Activated CD4-positive, CD25-positive, alpha-beta regulatory T cell (primary cell): ENCODE measurements around the gene LRMDA.

Experiments
- DNase-seq, 4 experiments: peaks; one replicate each; lab custom pipeline; 2025; lab: John Stamatoyannopoulos, UW

The LRMDA gene

DNA sequence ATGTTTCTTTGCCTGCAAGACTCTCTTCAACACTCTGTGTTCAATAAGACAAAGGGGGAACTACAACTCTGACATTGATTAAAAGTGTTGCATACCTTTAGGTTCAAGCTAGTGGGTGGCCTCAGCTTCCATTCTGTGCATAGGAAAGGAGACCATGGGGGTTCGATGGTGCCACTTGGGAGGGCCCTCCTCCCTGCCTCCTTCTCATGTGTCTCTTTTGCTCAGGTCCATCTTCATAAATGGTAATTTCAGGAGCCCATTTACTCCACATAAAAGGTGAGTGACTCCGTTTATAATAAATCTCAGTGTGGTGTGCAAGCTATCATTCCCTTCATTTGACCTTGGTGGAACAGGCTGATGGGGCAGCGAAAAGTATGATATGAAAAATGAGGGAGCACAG, 285.1 kb downstream of the LRMDA start:
- DNase-seq: no peak

DNA sequence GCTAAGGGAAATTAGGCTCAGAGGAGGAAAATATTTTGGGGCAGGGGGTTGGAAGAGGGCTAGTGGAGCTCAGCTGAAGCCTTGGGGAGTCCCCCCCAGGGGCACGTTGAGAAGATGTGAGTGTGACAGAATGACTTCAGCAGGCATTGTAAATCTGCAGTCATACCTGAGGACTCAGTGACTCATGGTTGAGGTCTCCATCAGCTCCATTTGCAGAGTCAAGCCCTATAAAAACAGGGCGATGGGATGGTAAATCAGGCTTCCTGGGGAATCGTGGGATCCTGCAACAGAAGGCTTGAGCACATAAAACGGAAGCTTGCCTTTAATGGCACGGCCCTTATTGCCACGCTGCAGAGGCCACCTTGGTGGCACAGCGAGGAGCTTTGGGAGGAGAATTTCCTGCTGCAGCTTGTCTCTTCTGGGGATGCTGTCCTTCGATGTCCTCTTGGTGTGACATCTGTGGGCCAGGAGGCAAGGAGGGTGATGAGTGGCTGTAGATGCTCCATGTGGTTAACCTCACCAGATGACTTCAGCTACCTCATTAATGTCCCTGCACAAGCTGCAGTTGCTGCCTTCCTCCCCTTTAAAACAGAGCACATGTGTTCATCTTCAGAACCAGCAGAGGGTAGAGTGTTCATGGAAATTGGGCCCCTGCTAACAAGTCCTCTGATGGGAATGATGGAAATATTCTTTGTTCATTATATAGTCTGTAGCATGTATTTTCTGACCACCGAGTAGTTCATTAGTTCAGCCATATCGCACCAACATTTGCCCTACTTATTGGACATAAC, 285.9 kb downstream of the LRMDA start:
- DNase-seq: no peak

DNA sequence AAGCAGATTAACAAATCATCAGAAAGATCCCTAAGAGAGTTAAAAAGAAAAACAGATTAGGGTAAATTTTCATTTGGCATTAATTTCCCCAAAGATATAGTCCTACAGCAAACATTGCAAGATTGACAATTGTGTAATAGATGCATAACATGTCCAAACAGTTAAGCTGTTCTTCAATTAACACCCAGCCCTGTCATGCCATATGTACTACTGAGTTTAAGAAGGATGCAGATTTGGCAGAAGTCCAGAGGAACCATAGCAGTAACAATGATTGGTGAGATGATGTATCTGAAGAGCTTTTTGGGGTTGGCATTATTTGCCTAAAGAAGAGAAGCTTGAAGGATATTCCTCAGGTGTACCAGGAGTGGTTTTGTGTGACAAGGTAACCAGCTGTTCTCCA, 287.6 kb downstream of the LRMDA start:
- DNase-seq: no peak

DNA sequence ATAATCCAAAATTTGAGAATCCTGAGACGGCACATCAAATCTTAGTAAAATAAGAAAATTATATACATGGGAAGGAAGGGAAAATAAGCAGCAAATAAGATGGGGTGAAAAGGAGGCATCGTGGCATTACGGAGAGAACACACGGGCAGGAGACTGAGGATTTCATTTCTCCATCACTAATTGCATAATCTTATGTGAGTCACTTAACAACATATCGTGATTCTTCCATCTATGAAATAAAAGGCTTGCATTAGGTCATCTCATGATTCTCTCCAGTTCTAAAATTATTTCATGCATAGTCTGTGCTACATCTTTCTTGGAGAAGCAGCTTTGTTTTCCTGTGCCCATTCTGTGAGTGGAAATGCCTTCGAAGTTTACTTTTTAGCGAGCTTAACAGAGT, 288.7 kb downstream of the LRMDA start:
- no peak for DNase-seq

DNA sequence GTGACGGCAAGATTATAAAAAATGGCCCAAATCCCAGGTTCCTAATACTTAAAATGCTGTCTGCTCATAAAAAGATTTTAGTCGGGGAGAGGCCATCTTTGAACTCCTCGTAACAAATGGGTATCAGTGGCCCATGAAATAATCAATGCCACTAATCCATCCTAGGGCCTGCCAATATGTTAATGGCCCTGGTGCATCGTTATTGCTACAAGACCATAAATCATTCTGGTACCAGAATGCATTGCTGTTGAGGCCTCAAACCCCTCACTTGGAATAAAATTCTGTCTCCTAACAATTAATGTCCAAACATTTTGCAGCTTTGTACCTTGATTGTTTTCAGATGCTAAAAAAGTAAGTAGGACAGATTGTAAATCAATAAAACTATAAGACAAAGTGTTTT, 290.6 kb downstream of the LRMDA start:
- no peak for DNase-seq

DNA sequence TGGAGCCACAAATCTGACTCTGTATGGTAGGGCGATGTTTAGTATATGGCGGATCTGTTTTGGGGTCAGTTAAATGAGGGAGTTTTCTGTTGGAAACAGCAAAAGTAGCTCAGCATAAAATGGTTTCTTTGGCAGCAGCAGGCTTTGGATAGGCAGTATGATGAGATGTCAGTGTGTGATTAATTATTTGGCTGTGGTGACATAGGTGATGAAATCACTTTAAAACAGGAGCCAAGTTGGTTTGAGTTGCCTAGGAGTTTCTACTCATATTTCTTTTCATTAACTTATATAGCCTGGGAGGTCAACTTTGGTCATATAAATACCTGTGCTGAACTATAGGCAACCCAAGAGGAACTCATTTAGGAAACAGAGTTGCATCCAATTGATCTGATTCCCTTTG, 291.2 kb downstream of the LRMDA start:
- DNase-seq: no peak

DNA sequence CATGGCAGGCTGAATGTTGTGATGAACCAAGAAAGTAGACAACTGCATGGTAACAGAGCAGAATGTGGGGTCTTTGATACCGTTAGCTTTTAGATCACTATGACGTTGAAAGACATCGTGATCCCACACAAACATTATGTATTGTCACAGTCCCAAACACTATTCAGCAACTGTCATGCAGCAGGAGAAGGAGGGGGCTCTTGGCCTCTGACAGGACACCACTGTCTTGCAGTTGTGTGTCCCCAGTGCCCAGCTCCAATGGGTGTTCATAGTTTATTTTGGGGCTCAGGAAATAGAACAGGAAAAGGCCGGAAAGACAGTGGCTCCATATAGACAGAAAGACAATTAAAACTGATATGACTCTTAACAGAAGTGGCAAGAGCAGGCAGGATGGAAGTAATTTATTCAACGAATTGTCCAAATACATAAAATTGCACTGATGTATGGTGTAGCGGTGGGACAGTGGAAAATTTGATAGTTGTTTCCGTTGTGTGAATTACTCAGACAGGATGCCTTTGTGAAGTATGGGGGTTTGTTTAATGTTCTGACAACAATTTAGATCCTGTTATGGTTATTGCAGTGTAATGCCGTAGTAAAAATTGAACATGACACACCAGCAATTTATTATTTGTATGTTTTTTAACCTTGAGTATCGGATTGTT, 292.0 kb downstream of the LRMDA start:
- DNase-seq: no peak

DNA sequence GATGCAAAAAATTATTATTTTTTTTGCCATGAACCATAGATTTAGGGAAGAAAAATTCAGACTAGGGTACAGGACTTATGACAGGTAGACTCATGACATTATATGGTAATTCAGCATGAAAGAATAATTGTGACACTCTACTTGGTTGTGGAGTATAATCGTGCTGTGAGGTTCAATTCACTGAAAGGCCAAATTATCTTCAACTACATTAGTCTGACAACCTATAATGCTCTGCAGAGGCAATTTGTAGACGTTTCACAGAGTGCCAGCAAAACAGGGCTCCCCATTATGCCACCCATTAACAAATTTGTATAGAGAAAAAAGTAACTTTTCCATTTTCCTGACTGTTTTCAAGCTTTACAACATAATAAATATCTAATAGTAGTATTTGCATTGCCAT, 292.6 kb downstream of the LRMDA start:
- no peak for DNase-seq

DNA sequence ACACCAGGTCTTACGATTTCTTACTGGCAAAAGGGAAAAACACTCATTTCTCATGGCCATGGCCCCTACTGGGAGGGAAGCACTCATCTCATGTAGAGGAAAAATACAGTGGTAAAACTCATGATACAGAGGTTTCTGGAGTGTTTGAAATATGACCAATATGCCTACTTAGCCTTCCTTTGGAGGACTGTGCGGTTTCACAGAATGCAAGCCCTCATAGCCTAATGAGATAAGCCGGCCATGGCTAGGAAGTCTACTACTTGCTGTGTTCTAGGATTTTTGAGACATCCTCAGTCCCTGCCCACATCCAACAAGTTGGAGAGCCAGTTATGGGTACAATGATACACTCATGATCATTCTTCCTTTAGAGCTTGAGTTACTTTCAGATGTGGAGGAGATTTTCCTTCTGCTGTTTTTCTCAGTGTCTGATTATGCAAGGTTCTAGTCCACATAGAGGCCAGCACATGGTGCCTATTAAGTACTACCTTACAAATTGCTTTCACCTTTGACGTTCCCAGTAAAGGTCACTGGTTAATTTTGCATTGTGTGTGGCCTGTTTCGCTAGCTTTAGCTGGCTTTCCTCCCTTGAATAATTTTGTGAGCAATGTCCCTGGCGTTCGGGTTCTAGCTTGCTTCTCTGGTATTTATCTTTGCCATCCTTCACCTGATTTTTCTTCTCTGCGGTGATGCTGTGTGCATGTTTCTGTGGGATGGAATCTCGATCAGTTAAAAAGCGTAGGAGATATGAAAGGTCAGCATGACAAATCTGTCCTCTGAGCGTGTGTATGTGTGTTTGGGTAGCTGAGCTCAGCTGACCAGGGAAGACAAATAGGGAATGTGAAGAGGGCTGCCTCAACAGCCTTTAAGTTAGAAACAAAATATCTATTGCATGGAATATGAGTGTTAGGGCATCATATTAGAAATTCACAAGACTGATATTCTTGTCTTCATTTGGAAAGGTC, 295.4 kb downstream of the LRMDA start:
- no peak for DNase-seq

DNA sequence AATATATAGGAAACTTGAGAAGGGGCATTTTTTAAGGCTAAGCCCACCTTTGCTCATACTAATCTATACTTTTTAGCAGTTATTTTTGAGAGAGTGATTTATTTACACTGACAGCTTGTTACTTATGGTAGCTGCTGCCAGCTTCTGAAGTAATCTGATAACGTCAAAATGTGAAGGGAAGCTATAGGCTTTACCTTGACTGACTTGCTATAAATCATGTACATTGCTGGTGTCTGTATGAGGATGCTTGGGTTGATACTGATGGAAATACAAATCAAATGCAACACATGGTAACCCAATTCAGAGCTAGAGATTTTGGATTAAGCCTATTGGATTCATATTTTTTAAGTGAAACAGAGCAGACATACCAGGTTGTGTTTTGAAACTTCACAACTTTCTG, 299.4 kb downstream of the LRMDA start:
- DNase-seq: no peak

DNA sequence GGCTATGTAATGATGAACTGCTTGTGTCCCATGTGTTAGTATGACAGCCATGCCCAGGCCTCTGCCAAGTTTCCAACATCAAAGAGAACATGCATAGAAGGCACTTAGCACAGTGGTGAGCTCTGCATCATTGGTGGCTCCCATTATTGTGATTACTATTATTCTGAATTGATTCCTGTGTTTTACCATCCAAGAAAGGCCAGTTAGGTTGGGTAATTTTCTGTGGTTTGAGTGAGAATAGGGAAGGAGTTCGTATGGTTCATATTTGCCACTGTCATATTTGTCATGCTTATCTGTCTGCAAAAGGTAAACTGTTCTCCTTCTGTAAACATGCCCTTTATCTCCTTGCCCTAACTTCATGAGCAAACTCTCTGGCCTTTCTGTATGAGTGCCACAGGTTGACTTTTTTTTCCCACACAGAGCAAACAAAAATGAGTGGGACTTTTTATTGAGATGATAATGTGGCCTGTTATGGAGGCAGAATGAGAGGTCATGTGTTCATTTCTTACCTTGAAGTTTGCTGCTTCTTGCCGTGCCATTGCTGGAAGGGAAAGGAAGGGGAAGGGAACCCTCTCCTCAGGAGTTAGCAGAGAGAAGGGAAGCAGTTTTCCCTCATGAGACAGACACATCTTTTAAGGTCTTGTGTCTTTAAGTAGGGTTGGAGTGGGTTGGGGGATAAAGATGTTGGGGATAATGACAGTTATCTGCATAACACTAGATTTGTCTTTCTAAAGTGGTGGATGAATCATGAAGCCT, 301.9 kb downstream of the LRMDA start:
- no peak for DNase-seq

DNA sequence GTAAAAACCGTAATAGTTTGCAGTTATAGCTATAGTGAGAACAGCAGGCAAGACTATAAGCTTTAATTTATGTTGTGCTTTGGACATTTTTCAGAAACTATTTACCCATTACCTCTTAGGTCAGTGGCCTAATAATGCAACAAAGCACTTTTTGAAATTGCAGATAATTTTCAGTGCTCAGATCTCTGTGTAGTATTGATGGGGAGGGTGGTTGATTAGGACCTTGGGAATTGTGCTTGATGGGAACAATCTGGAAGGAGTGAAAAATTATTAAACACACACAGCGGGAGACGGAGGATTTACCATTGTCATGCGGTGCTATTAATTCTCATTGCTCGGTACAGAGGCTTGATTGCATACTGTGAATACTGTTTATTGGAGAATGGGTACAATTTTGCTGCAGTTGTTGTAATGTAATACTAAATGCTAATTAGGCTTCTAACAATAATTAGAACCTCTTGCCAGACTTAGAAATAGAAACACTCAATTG, 304.8 kb downstream of the LRMDA start:
- no peak for DNase-seq

DNA sequence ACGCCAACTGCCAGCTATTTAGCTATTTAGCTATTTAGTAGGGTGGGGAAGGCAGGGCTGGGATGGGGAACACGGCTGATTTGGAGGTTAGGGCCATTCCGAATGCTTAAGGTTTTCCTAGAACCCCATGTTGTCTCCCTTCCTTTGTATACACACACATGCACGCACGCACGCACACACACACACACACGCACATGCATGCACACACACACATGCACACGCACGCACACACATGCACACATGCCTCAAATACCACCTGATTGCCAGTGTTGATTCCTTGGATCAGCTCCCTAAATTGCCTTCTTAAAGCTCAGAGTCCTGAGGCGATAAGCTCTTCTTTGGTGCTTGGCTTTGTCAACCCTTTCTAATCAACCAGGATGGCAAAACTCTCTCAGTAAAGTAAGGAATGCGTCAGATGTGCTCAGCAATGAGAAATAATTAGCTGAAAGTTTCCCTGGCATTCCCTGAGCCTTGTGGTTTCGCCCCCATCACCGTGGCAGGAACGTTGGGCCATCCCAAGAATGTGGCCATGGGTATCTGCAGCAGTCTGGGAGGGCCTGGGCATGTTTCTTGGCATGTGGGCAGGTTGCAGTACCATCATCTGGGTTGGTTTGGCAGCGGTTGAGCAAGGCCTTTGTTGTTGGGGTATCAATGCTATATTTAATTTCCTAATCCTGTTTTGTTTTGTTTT, 305.6 kb downstream of the LRMDA start:
- DNase-seq: no peak

DNA sequence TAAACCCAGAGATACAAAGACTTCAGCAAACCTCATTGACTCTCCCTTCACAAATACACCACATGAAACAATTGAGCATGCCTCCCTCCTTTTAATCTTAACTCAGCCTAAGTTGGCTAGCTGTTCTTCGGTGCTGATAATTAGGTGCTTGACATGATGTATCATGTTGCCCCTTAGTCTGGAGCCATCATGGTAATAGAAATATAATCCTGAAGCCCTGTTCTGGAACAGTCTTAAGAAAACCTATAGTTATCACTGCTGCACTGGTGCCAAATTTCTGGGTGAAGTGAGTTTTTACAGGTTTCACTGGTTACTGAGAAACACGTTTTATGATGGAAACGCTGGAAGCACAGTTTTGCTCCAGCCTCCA, 306.1 kb downstream of the LRMDA start:
- DNase-seq: no peak

DNA sequence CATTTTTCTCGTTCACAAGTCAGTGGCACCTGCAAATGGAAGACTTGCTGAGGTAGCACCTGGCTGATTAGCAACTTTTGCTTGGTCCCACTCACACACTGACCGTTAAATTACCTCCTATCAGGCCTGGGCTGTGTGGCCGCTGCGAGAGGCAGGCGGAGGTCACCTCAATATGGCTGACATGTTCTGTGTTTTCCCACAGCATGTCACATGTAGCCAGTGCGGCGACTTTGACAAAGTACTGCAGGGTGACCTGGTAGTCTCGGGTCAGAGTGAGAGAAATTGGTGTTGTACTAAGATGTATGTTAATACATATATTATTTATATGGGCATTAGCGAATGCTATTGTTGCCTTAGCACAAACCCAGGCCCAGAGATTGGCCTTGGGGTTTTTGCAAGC, 307.5 kb downstream of the LRMDA start:
- DNase-seq: no peak

DNA sequence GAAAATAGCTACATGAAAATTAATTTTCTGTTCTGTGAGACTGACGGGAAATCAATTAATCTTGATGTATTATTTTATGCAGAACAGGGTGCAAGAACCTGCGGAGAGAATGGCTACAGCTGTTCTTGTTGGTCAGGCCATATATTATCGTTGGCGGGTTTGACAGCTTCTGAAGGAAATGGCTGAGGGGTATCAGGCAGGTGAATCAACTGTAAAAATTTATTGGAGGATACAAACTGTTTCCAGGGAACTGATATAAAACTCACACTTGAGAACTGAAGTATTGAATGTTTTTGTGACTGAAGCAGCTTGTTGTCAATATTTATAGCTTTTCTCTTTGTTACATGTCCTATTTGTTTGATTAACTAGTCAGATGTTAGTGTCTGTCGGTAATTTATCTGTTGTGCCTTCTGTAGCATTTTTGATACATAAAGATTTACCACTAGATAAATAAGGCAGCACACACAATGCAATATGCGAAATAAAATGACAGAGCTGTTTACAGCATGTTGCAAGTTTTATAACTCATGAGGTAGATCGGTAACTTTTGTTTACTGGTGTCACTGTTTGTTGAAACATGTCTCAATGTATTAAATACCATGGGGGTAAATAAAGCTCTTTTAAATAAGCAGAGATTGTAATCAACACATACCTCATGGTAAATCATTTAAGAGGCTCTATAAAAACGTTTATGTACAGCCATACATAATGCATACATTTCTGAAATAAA, 308.2 kb downstream of the LRMDA start:
- no peak for DNase-seq

DNA sequence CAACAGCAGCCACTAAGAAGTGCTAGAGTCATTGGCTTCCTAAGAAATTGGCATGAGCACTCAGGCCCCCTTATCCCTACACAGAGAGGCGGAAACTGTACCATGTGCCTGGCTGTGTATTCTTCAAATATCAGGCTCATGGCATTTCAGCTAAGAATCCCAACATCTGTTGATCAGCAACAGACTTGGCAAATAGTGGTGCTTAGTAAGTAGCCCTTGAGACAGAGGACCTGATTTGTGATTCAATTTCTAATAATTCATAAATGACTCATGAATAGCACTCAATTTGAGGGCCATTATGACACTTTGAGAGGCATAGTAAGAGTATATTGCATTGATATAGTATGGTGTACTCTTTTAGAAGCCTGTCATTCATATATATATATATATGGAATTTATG, 309.1 kb downstream of the LRMDA start:
- no peak for DNase-seq

DNA sequence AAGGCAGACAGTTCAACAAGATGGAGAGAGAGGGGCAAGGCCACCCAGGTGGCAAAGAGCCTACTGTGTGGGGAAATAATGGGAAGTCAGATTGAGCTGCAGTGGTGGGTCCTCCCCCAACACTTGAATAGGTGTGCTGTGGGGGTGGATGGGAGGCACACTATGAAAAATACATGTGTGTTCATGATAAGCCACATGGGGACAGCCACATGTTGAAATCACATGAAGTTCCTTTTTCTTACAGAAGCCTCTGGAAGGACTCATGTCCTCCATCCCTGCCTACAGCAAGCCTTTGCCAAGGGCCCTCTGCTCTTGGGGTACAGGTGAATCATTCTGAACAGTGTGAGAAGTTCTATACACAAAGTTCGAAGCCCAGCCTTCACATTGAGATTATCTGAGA, 310.9 kb downstream of the LRMDA start:
- DNase-seq: no peak

DNA sequence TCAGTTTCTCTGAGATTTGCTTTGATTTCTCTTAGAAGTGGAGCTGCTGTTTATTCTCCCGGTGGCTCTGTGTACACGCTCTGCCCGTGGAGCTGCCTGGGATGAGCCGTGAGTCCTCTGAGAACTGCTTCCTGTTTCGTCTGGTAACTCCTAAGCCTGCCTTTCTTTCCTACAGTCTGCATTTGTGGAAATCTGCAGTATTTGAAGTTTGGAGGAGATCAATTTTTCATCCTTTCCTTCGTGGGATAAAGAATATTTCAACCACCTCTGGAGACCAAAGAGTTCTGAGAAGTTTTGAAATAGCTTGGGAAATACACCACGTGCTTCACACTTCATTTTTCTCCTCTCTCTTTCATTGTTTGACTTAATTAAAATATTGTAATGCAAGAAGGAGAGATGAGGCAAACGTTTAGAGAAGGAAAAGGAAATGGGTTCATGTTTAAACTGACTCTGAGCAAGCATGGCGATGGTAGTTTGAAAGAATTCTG, 311.9 kb downstream of the LRMDA start:
- DNase-seq: no peak

DNA sequence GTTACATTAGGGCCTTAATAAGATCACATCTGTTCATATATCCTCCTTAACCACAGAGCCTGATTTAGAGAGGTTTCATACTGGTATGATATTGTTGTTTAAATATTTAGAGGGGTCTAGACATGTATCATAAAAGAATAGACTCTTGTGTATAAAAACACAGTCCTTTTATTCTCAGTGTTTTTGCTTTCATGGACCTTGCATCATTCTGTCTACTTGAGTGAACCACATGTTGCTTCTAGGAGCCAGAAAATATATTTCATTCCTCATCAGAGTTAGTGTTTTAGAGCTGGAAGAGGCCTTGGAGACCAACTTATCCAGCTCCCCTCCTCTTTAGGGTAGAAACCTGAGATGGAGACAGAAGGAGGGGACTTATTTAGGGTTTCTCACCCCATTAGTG, 312.8 kb downstream of the LRMDA start:
- DNase-seq: no peak
